Gastrocnemius medialis (tissue), 4 donors: ENCODE measurements around the gene CDC42BPA.

Source experiments
- CTCF ChIP-seq, 5 experiments: fragments of 450-650 bp in 3 of 5; fragments of 200-600 bp in 2 of 5; sonication (generic) in 2 of 5; IDR thresholded peaks in 4 of 5; conservative IDR thresholded peaks in 1 of 5; 1 replicate in 4 of 5; 2 replicates in 1 of 5; pipeline ENCODE4 v1.5.1; 2016 to 2019; ENCODE audit warnings: antibody characterized with exemption in 5 of 5, mild to moderate bottlenecking in 3 of 5, moderate library complexity in 3 of 5
- POLR2A ChIP-seq, 2 donors: fragments of 450-650 bp; IDR thresholded peaks; one replicate each; pipeline ENCODE4 v1.6.1; 2017; ENCODE audit warnings: antibody characterized with exemption in 2 of 2, mild to moderate bottlenecking in 2 of 2, moderate library complexity in 2 of 2

GRCh38 chr1:227356620-227357146, 38.4 kb upstream of the CDC42BPA start:
- no peak for TF ChIP-seq CTCF (IDR thresholded peaks at IDR 0.05 in 4 of 5, conservative IDR thresholded peaks at IDR 0.05 in 1 of 5)
- no peak for TF ChIP-seq POLR2A (IDR thresholded peaks at IDR 0.05)
